ENCODE results near the gene SLC13A5.
"Not testable (repeated sequence)": the region's sequence is repeated elsewhere in the genome, so short reads cannot be mapped to it uniquely, and the experiment has no call there.

SLC13A5 gene

GRCh38 chr17:6657633-6658287 lies 55.4 kb downstream of the SLC13A5 start:
- Histone ChIP-seq H3K4me3 (ENCODE audit: low read length) (peak overlapping the region; percentile 79), H3K4me1 (ENCODE audit: control insufficient read depth, low read length) (peaks cover 68% of the 10 kb centered on the region), H3K79me2 (ENCODE audit: control insufficient read depth, low read length) (peaks cover 8% of the 10 kb centered on the region), H3K4me2 (ENCODE audit: low read length) (peak overlapping the region; percentile 99), H3K27me3 (ENCODE audit: control insufficient read depth, low read length) (peaks cover 5% of the 10 kb centered on the region; the same call in 1 of the 2 replicates), H3K9me3 (ENCODE audit: control insufficient read depth, insufficient read depth, low read length) (no peaks in the 10 kb centered on the region), H3F3A (ENCODE audit: control insufficient read depth, insufficient read depth) (peaks cover 13% of the 10 kb centered on the region), H3K27ac (ENCODE audit: low read depth, low read length) (peak overlapping the region; percentile 34), H4K20me1 (ENCODE audit: control insufficient read depth, insufficient read depth, low read depth, low read length) (no peaks in the 10 kb centered on the region), H3K9me2 (replicated peaks; ENCODE audit: control insufficient read depth, low read length) (no peaks in the 10 kb centered on the region), H3K36me3 (ENCODE audit: control insufficient read depth, low read length) (no peaks in the 10 kb centered on the region)
- TF ChIP-seq EZH2phosphoT487 (IDR thresholded peaks at IDR 0.05; ENCODE audit: borderline replicate concordance, low read length) (no peak), CTCF (IDR thresholded peaks at IDR 0.05; ENCODE audit: low read depth, low read length, poor library complexity, severe bottlenecking) (no peak)

- H3K4me1 ChIP-seq (ENCODE audit: control insufficient read depth, low read length): peaks cover 68% of the 10 kb centered on the region
- peak overlapping the region; percentile 34 for H3K27ac ChIP-seq (ENCODE audit: low read depth, low read length)
- H3K4me2 ChIP-seq (ENCODE audit: low read length): peak overlapping the region; percentile 99
- H3K4me3 ChIP-seq (ENCODE audit: low read length): peak overlapping the region; percentile 79
- not testable (repeated sequence) for H3K27me3 ChIP-seq (ENCODE audit: control insufficient read depth, low read length); H3K9me2 ChIP-seq (replicated peaks; ENCODE audit: control insufficient read depth, low read length); H3K9me3 ChIP-seq (ENCODE audit: control insufficient read depth, insufficient read depth, low read length); H3K36me3 ChIP-seq (ENCODE audit: control insufficient read depth, low read length); H4K20me1 ChIP-seq (ENCODE audit: control insufficient read depth, insufficient read depth, low read depth, low read length)
- peaks cover 13% of the 10 kb centered on the region for H3K79me2 ChIP-seq (ENCODE audit: control insufficient read depth, low read length)
- H3F3A ChIP-seq (ENCODE audit: control insufficient read depth, insufficient read depth): peaks cover 13% of the 10 kb centered on the region
Measured at GRCh38 chr17:6656797-6657632, 56.2 kb downstream of the SLC13A5 start.

GRCh38 chr17:6655732-6656361 lies 57.3 kb downstream of the SLC13A5 start:
- H3K27ac ChIP-seq (ENCODE audit: low read depth, low read length); H3K9me2 ChIP-seq (replicated peaks; ENCODE audit: control insufficient read depth, low read length); H4K20me1 ChIP-seq (ENCODE audit: control insufficient read depth, insufficient read depth, low read depth, low read length); H3K9me3 ChIP-seq (ENCODE audit: control insufficient read depth, insufficient read depth, low read length); H3K36me3 ChIP-seq (ENCODE audit: control insufficient read depth, low read length); H3K27me3 ChIP-seq (ENCODE audit: control insufficient read depth, low read length): not testable (repeated sequence)
- Histone ChIP-seq H3K79me2 (ENCODE audit: control insufficient read depth, low read length) (peaks cover 20% of the 10 kb centered on the region), H3F3A (ENCODE audit: control insufficient read depth, insufficient read depth) (peaks cover 15% of the 10 kb centered on the region), H3K4me1 (ENCODE audit: control insufficient read depth, low read length) (peaks cover 63% of the 10 kb centered on the region), H3K4me3 (ENCODE audit: low read length) (peak overlapping the region; percentile 79), H3K4me2 (ENCODE audit: low read length) (peak overlapping the region; percentile 99)

GRCh38 chr17:6654841-6655731 lies 58.1 kb downstream of the SLC13A5 start:
- peak overlapping the region; percentile 99 for H3K4me2 ChIP-seq (ENCODE audit: low read length)
- H3K9me2 ChIP-seq (replicated peaks; ENCODE audit: control insufficient read depth, low read length): no peaks in the 10 kb centered on the region
- TF ChIP-seq CTCF (IDR thresholded peaks at IDR 0.05; ENCODE audit: low read depth, low read length, poor library complexity, severe bottlenecking) (no peak), EZH2phosphoT487 (IDR thresholded peaks at IDR 0.05; ENCODE audit: borderline replicate concordance, low read length) (no peak)
- H3K27me3 ChIP-seq (ENCODE audit: control insufficient read depth, low read length): peaks cover 5% of the 10 kb centered on the region; the same call in 1 of the 2 replicates
- peaks cover 17% of the 10 kb centered on the region for H3F3A ChIP-seq (ENCODE audit: control insufficient read depth, insufficient read depth)
- peaks cover 27% of the 10 kb centered on the region for H3K79me2 ChIP-seq (ENCODE audit: control insufficient read depth, low read length)
- H4K20me1 ChIP-seq (ENCODE audit: control insufficient read depth, insufficient read depth, low read depth, low read length): peaks cover under 1% of the 10 kb centered on the region; the same call in 1 of the 2 replicates
- no peaks in the 10 kb centered on the region for H3K9me3 ChIP-seq (ENCODE audit: control insufficient read depth, insufficient read depth, low read length)
- peaks cover 7% of the 10 kb centered on the region for H3K36me3 ChIP-seq (ENCODE audit: control insufficient read depth, low read length)
- peaks cover 60% of the 10 kb centered on the region for H3K4me1 ChIP-seq (ENCODE audit: control insufficient read depth, low read length)
- peak overlapping the region; percentile 79 for H3K4me3 ChIP-seq (ENCODE audit: low read length)
- H3K27ac ChIP-seq (ENCODE audit: low read depth, low read length): no peak overlapping the region
